ENCODE measurements around the gene ZNF195. TPM values are rescaled to one million over a fixed set of nuclear protein-coding genes. Genes with fewer than 3 reads are reported as not detected.

Gene ZNF195
- polyA plus RNA-seq, 1 donor from 2014 or later: 33.0 TPM

Other genes with a start within 250 kb of the ZNF195 start
- 0.25 TPM for gene OSBPL5, start 213.8 kb downstream of the ZNF195 start, polyA plus RNA-seq
- gene MRGPRG, start 160.3 kb downstream of the ZNF195 start, polyA plus RNA-seq: not detected
- gene MRGPRE, start 146.7 kb downstream of the ZNF195 start, polyA plus RNA-seq: not detected

All from IgD-negative memory B cell (primary cell).